Osteoblast (primary cell): ENCODE measurements around the gene RALGPS1. TPM values are rescaled to one million over a fixed set of nuclear protein-coding genes. Genes with fewer than 3 reads are reported as not detected.

Source experiments
- DNase-seq: peaks from one replicate; pipeline ENCODE4 v3.0.0; 2011; ENCODE audit warnings: low spot score, mixed read lengths; ENCODE audit not compliant: insufficient read length; ENCODE audit errors: missing footprints
- H2AFZ ChIP-seq: 2 replicates; pipeline ENCODE4 v1.6.0; 2011; ENCODE audit warnings: mild to moderate bottlenecking, low read length
- H3K27ac ChIP-seq: 2 replicates; pipeline ENCODE4 v1.5.1; 2011; ENCODE audit warnings: mild to moderate bottlenecking, low read depth, low read length, moderate library complexity
- H3K27me3 ChIP-seq: 2 replicates; pipeline ENCODE4 v1.6.0; 2012; ENCODE audit warnings: mild to moderate bottlenecking, control low read depth, inconsistent platforms, low read length, moderate library complexity; ENCODE audit not compliant: insufficient read depth
- H3K36me3 ChIP-seq: 2 replicates; pipeline ENCODE4 v1.5.1; 2011; ENCODE audit warnings: mild to moderate bottlenecking, low read length, control low read depth, moderate library complexity; ENCODE audit not compliant: insufficient read depth
- H3K4me1 ChIP-seq: 2 replicates; pipeline ENCODE4 v1.5.1; 2011; ENCODE audit warnings: mild to moderate bottlenecking, low read length, control low read depth, moderate library complexity; ENCODE audit not compliant: insufficient read depth
- H3K4me2 ChIP-seq: 2 replicates; pipeline ENCODE4 v1.6.0; 2011; ENCODE audit warnings: mild to moderate bottlenecking, low read length; ENCODE audit not compliant: insufficient read depth
- H3K4me3 ChIP-seq: fragments of 200-600 bp; sonication (generic); 3 replicates; pipeline ENCODE4 v1.5.1; 2012; ENCODE audit warnings: mild to moderate bottlenecking, low read length, inconsistent platforms; ENCODE audit not compliant: insufficient read depth
- H3K79me2 ChIP-seq: 2 replicates; pipeline ENCODE4 v1.6.0; 2012; ENCODE audit warnings: mild to moderate bottlenecking, low read length, control low read depth, inconsistent platforms; ENCODE audit not compliant: insufficient read depth
- H3K9me3 ChIP-seq: 2 replicates; pipeline ENCODE4 v1.5.1; 2011; ENCODE audit warnings: low read depth, low read length, control low read depth
- H4K20me1 ChIP-seq: 2 replicates; pipeline ENCODE4 v1.6.0; 2012; ENCODE audit warnings: mild to moderate bottlenecking, low read length, control low read depth; ENCODE audit not compliant: insufficient read depth
- total RNA-seq: library from RNA; depleted of rRNA; stranded (reverse); fragments of >200 nt; gene quantifications from 2 replicates; pipeline ENCODE4 v1.2.3, GENCODE V29; 2012
- TF ChIP-seq, protein P1 (sequence below): IDR thresholded peaks from 2 replicates; pipeline ENCODE4 v1.5.1; 2011; ENCODE audit warnings: mild to moderate bottlenecking, low read depth, low read length, moderate library complexity; ENCODE audit errors: extremely low read depth

The RALGPS1 gene
- total RNA-seq, 1 donor = 5.1 TPM

- Histone ChIP-seq H3K9me3 (no peaks in the 10 kb centered on the region), H3K4me1 (no peaks in the 10 kb centered on the region), H3K4me2 (no peak overlapping the region), H3K79me2 (no peaks in the 10 kb centered on the region), H3K36me3 (no peaks in the 10 kb centered on the region), H3K4me3 (no peak overlapping the region), H3K27ac (no peak overlapping the region), H4K20me1 (no peaks in the 10 kb centered on the region), H2AFZ (no peak overlapping the region), H3K27me3 (no peaks in the 10 kb centered on the region)
- no peak for DNase-seq
- TF ChIP-seq, protein P1, sequence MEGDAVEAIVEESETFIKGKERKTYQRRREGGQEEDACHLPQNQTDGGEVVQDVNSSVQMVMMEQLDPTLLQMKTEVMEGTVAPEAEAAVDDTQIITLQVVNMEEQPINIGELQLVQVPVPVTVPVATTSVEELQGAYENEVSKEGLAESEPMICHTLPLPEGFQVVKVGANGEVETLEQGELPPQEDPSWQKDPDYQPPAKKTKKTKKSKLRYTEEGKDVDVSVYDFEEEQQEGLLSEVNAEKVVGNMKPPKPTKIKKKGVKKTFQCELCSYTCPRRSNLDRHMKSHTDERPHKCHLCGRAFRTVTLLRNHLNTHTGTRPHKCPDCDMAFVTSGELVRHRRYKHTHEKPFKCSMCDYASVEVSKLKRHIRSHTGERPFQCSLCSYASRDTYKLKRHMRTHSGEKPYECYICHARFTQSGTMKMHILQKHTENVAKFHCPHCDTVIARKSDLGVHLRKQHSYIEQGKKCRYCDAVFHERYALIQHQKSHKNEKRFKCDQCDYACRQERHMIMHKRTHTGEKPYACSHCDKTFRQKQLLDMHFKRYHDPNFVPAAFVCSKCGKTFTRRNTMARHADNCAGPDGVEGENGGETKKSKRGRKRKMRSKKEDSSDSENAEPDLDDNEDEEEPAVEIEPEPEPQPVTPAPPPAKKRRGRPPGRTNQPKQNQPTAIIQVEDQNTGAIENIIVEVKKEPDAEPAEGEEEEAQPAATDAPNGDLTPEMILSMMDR = no peak
Measured at GRCh38 chr9:126965077-126965476, 50.5 kb downstream of the RALGPS1 start.

DNA sequence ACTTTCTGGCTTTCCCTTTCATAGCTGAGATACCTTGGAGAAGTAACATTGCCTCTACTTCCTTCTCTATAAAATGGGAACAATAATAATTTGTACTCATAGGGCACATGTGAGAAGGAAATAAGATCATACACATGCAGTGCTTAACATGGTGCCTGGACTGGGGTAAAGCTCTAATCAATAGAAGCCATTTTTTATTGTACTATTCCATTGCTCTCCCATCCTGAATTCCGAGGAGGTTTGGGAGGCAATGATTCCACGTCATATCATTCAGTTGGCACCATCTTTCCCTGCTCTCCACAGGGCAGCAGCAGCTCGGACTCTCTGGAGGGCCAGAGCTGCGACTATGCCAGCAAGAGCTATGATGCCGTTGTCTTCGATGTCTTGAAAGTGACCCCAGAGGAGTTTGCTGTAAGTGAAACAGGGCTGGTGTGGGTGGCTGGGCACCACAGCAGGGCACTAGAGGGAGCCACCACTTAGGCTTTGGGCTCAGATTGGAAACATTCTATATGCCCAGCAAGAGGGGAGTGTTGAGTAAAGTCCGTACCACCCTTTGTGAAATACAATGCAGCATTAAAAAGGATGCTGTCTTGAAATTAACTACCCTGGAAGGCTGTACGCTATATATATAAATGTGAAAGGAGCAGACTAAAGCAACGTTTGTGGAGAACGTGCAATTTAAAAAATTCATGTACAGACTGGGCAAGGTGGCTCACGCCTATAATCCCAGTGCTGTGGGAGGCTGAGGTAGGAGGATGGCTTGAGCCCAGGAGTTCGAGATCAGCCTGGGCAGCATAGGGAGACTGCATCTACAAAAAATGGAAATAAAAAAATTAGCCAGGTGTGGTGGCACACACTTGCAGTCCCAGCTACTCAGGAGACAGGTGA, 51.2 kb downstream of the RALGPS1 start:
- Histone ChIP-seq H4K20me1 (no peaks in the 10 kb centered on the region), H3K36me3 (no peaks in the 10 kb centered on the region), H3K4me3 (peak overlapping the region; percentile 45), H3K27me3 (no peaks in the 10 kb centered on the region), H3K27ac (no peak overlapping the region), H3K4me2 (peak overlapping the region; percentile 75), H3K79me2 (no peaks in the 10 kb centered on the region), H2AFZ (peak overlapping the region; percentile 80), H3K4me1 (no peaks in the 10 kb centered on the region), H3K9me3 (no peaks in the 10 kb centered on the region)
- TF ChIP-seq, protein P1 = peak; percentile 96
- DNase-seq = peak; percentile 95

- H3K4me1 ChIP-seq = no peaks in the 10 kb centered on the region
- no peaks in the 10 kb centered on the region for H3K9me3 ChIP-seq
- no peak for DNase-seq
- H4K20me1 ChIP-seq = no peaks in the 10 kb centered on the region
- H2AFZ ChIP-seq = no peak overlapping the region
- no peak overlapping the region for H3K4me3 ChIP-seq
- H3K4me2 ChIP-seq = no peak overlapping the region
- TF ChIP-seq, protein P1 = no peak
- no peaks in the 10 kb centered on the region for H3K27me3 ChIP-seq
- no peak overlapping the region for H3K27ac ChIP-seq
- H3K79me2 ChIP-seq = no peaks in the 10 kb centered on the region
- no peaks in the 10 kb centered on the region for H3K36me3 ChIP-seq
Measured at GRCh38 chr9:126971261-126971660, 56.7 kb downstream of the RALGPS1 start.
